GM10847 (cell line): ENCODE data around the gene TJP2.

Experiments
- POLR2A ChIP-seq: IDR thresholded peaks from 2 replicates; pipeline ENCODE4 v1.6.1; 2011; ENCODE audit not compliant: insufficient read length; ENCODE audit errors: extremely low read depth

The TJP2 gene

DNA sequence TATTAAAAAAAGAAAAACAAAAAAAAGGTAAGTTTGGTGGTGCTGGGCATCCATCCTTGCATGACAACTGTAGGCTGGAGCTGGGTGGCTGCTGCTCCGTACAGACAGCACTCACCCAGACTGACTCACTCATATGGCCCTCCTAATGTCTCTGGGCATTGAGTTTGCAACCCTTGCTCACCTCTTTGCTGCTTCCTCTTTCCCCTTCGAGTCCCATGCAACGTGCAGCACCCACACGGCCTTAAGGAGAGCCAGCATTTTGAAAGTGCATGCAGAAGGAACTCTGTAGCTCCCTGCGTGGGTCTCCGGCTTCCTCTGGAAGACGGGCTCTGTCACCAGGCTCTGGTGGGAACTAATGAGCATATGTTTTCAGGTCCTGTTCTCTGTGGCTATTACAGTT, 90.4 kb downstream of the TJP2 start:
- TF ChIP-seq POLR2A: no peak

- no peak for TF ChIP-seq POLR2A
Measured at GRCh38 chr9:69265891-69266290, 91.8 kb downstream of the TJP2 start.

DNA sequence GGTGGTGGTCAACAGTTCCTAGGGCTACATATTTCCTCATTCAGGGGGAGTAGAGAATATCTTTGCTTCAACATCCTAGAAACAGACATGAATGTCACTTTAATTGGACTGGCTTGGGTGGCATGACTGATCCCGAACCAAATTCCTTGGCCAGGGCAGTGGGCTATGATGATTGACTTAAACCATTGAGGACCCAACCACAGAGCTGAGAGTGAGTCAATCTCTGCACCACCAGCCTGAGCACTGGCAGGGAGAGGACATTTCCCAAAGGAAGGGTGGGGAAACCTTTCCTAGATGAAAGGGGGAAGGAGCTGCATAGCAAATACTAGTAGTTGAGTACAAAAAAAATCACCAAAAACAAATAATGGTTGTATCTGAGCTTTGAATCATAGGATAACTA, 98.1 kb downstream of the TJP2 start:
- TF ChIP-seq POLR2A: no peak

DNA sequence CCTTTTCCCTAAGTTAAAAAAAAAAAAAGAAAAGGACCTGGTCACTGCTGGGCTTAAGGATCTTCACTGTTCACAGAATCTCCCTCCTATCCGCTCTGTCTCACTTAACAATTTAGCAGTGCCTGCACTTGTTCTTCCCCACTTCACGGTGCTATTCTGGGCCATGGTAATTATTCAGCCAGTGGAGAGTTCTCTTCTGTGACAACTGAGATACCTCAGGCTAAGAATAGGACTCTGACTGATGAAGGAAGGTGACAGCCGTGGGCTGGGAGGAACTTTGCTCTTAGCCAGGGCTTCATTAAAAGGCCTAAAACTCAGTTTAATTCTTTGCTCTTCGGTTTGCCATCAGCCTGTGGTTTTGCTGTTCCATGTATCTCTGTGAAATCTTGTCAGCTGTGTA, 99.1 kb downstream of the TJP2 start:
- TF ChIP-seq POLR2A: no peak

- TF ChIP-seq POLR2A: no peak
Measured at GRCh38 chr9:69276775-69277174, 102.7 kb downstream of the TJP2 start.

DNA sequence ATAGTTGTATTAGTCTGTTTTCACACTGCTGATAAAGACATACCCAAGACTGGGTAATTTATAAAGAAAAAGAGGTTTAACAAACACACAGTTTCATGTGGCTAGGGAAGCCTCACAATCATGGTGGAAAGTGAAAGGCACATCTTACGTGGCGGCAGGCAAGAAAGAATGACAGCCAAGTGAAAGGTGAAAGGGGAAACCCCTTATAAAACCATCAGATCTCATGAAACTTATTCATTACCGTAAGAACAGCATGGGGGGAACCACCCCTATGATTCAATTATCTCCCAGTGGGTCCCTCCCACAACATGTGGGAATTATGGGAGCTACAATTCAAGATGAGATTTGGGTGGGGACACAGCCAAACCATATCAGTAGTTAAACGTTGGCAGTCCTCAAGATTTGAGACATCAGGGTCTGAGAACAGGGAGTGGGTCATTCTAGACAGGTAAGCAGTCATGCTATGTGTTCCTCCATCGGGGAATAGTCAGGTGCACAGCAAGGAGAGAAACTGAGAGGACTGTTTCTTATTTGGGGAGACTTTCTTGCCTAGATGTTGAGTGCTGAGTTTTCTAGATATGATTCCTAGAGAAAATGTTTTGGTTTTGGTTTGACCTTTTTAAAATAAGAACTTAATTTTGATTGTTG, 105.1 kb downstream of the TJP2 start:
- TF ChIP-seq POLR2A: no peak

DNA sequence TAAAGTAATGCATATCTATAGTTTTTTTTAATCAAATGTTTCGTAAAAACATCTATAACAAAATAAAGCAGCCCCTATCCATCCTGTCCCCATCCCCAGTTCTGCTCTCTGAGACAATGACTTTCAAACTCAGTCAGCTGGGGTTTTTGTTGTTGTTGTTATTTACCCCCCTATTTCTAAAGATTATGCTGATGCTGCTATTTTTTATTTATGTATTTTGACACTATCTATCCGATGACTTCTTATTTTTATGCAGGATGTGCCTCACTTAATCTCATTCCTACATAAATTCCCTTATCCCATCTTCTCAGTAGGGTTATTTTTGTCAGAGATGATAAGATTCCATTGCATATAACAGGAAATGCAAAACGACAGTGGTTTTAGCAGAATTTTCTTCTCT, 105.7 kb downstream of the TJP2 start:
- TF ChIP-seq POLR2A: no peak

GRCh38 chr9:69283003-69283402, 108.9 kb downstream of the TJP2 start:
- TF ChIP-seq POLR2A: no peak

DNA sequence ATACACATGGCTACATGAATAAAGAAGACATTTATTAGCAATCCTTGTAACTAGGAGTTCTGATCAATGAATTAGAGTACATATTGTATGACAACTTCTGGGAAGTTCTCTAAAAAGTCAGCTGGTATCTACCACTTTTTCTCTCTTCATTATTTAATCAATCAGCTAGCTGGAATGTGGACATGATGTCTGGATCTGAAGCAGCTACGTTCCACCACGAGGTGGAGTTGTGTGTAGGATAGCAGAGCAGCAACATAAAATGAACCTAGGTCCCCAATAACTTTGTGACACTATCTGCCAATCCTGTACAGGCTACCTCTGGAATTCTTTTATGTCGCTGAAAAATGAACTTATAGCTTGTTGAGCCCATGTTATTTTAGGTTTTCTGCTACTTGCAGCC, 118.0 kb downstream of the TJP2 start:
- TF ChIP-seq POLR2A: no peak

DNA sequence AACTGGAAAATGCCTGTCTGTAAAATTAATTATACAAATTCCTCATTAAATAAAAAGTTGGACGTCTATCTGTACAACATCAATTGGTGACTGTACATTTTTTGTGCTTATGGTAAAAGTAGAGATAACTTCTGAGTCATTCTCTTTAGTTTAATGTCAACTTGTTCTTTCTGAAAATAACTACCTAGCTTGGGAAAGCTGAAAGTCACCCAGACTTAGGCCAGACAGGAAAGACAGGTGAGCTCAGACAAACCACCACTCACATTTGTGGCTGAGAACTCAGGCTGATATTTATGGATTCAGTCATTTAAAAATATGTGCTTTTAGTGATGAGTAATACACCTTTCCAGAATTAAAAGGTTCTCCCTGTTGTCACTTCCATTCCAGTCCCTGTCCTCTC, 119.1 kb downstream of the TJP2 start:
- no peak for TF ChIP-seq POLR2A

DNA sequence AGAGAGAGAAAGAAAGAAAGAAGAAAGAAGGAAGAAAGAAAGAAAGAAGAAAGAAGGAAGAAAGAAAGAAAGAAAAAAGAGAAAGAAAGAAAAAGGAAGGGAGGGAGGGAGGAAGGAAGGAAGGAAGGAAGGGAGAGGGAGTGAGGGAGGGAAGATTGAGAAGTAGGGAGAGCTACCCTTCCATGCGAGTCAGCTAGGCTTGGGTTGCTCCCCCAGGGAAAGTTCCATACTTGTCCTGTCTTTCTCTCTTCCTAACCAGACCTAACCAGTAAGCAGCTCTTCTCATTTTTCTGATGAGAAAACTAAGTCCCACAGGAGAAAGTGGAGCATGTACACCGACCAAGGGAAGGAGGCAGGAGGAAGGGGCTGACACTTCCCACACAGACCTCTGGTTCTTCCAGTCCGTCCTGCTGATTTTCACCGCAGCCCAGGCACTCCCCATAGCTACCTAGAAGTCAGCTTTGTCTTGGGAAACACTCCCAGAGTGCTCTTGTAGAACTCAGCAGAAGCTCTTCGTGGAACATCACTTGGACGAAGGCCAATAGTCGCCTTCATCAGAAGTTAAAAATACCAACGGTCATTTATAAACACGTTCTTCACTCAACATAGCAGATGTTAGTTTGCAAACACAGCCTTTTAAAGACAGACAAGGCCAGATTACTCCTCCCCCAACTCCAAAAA, 121.9 kb downstream of the TJP2 start:
- TF ChIP-seq POLR2A: no peak

- no peak for TF ChIP-seq POLR2A
Measured at GRCh38 chr9:69297300-69297980, 123.4 kb downstream of the TJP2 start.

DNA sequence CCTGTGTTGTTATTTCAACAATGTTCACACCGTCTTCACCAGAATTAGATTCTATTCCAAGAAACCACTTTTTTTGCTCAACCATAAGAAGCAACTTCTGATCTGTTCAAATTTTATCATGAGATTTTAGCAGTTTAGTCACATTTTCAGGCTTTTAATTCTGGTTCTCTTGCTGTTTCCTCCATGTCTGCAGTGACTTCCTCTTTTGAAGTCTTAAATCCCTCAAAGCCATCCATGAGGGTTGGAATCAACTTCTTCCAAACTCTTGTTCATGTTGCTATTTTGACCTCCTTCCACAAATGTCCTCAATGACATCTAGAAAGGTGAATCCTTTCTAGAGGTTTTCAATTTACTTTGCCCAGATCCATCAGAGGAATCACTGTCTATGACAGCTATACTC, 125.2 kb downstream of the TJP2 start:
- TF ChIP-seq POLR2A: no peak

DNA sequence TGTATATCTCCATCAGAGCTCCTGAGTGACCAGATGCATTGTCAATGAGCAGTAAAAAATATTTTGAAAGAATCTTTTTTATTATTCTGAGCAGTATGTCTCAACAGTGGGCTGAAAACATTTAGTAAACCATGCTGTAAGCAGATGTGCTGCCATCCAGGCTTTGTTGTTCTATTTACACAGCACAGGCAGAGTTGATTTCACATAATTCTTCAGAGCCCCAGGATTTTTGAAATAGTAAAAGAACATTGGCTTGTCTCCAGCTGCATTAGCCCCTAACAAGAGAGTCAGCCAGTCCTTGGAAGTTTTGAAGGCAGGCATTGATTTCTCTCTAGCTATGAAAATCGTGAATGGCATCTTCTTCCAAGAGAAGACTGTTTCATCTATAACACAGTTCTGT, 125.7 kb downstream of the TJP2 start:
- TF ChIP-seq POLR2A: no peak

- TF ChIP-seq POLR2A: no peak
Measured at GRCh38 chr9:69303331-69303730, 129.3 kb downstream of the TJP2 start.

DNA sequence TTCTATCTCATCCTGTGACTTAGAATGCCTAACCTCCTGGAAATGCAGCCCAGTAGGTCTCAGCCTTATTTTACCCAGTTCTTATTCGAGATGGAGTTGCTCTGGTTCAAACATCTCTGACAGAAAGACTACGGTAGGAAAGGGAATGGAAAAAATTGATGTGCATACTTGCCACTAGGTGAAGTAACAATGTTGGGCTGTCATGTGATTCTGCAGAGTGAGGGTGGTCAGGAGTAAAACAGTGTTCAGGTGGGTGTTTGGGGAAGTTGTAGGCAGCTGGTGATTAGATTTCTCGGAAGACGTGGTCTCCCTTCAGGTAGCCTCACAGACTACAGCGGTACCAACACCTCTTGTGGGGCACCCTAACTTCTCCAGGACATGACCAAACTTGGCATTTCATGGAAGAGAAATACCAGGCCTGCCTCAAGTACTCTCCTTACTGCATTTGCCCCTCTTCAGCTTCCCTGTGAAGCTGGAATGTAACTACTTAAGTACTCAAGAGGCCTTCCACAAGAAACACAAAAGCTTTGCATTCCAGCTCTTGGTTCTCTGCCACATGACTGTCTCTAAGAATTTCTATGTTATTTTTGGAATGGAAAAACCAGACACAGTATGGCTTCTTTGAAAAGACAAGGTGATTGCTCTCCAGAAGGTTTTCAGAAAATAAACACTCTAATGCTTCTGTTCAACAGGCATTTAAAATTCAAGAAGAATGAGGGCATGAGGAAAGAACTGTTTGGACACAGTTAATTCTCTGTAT, 133.5 kb downstream of the TJP2 start:
- TF ChIP-seq POLR2A: no peak
